Activated CD4-positive, alpha-beta T cell treated with anti-CD3 and anti-CD28 coated beads for 48 hours (primary cell): ENCODE measurements around the gene ERAL1.
"Not testable (repeated sequence)": the region's sequence is repeated elsewhere in the genome, so short reads cannot be mapped to it uniquely, and the experiment has no call there.

ENCODE experiments used
- DNase-seq: peaks from one replicate; pipeline ENCODE4 v3.0.0-alpha.2; 2020

The ERAL1 gene

GRCh38 chr17:28901866-28902818 lies 47.3 kb downstream of the ERAL1 start:
- peak; percentile 70 for DNase-seq

DNA sequence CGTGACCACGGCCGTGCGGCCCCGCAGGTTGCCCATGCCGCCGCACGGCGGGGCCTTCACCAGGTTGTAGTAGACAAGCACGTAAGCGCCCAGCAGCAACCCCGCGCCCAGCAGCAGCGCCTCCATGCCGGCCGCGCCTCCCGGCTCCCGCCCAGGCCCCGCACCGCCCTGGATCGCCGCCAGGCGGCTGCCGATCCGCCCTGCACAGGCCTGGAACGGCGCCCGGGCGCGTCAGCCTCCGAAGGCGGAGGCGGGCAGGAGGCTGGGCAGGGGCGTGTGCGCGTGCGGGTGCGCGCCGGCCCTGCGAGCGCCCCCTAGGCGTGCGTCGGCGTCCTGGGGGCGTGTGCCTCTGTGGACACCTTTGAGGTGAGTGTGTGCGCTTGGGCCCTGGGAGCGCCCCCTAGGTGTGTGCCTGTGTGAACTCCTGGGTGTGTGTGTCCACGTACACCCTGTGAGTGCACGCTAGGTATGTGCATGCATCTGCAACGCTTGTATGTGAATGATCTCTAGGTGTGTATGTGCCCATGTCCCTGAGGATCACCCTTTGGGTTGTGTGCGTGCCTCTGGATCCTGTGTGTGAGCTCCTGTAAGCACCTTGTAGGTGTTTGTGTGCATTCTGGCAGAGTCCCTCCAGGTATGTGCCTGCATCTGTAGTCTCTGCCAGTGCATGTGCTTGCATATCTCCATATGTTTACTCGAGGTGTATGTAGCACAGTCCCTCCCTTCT lies 48.2 kb downstream of the ERAL1 start, which contains the start of gene DHRS13:
Gene DHRS13, minus strand, starts transcription at position 261 of the 727 bp plus-strand sequence. Its CDS starts 135 bp downstream, at position 126.
- DNase-seq: peak; percentile 95

- DNase-seq: not testable (repeated sequence)
Observed at GRCh38 chr17:28903546-28903841, 48.7 kb downstream of the ERAL1 start.

DNA sequence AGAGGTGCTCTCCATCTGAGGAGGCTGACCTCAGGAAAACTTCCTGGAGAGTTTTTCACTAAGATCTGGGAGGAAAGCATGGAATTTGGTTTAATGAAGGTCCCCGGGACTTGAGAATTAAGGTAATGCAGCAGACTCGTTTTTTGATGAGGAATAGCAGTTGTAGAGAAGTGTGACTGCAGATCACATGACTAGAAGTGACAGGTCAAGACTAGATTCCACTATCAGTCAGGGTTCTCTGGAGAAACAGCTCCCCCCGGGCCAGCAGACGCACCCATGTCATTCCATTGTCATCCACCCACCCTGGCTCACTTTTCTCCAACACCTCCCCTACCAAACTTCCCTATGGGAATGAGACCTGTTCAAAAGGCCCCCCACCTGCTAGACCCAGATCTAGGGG lies 50.0 kb downstream of the ERAL1 start:
- no peak for DNase-seq

DNA sequence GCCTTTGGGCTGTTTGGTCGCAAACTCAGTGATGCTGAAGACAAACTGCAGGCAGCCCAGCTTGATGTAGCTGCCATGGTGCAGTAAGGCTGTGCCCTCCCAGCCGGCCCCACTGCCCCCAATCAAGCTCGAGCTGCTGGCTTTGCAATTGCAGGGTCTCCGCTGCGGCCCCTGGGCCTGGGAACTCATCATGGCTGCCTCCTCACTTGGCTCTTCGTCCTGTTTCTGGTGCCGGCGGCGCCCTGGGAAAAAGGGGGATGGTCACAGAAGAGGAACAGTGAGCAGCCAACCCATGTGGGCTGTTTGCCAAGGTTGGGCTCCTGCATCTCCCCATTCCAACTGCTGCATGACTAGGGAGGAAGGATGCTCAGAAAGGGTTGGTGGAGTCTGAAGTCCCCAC lies 51.5 kb downstream of the ERAL1 start:
- DNase-seq: no peak

DNA sequence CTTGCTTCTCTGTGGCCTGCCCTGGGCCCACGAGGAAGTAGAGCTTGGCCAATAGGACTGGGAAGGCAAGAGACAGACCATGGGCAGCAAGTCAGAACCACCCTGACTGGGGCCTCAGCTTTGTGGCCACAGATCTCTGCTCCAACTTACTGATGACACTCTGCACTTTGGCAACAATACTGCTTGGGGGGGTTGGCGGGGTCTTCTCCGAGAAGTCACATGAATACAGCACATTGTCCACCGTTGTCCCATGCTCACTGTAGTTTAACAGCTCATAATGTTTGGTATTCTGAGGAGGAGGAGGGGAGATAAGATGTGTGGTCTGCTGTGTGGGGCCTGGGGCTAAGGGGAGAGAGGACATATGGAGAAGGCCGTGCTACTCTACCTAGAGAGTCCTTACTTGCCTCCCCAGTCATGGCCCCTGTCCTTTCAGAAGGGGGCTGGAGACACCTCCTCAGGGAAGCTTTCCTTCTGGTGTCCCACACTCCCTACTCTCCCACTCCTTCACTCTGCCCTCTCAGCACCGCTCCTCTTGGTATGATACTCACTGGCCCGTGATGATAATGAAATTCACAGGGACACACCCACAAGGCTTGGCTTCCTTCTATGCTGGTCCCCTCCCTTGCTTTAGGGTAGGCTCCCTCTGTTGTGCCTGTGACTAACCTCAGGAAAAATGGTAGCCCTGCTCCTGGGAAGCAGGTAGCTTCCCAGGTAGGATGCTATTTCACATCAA lies 52.1 kb downstream of the ERAL1 start:
- DNase-seq: no peak

DNA sequence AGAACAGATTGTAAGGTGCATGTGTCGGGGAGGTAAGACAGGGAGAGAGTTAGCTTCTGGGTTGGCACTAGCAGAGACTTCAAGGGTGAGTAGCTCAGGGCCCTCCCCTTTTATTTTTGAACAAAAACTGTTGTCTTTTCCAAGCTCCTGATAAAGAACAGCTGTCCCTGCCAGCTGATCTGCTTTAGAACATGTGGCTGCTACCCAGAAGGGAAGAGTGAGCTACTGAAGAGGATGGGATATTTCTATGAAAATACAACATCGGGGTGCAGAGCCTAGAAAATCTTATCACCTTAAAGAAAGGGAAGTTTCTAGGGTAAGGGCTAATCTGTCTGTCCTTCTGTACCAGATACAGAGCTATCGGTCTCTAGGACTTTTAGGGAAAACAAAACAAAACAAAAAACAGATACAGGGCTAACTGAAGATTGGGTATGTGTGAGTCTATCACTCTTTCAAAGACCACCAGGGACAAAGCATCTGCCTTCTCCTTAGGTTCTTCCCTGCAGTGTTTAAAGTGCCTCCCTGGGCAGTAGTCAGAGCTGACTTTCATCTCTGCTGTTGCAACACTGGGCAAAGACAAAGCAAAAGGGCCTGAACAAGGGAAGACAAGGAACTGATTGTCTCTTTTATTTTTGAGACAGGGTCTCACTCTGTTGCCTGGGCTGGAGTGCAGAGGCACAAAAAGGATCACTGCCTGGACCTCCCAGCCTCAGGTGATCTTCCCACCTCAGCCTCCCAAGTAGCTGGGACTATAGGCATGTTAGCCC lies 53.1 kb downstream of the ERAL1 start:
- no peak for DNase-seq

GRCh38 chr17:28908640-28909167 lies 53.9 kb downstream of the ERAL1 start:
- no peak for DNase-seq

DNA sequence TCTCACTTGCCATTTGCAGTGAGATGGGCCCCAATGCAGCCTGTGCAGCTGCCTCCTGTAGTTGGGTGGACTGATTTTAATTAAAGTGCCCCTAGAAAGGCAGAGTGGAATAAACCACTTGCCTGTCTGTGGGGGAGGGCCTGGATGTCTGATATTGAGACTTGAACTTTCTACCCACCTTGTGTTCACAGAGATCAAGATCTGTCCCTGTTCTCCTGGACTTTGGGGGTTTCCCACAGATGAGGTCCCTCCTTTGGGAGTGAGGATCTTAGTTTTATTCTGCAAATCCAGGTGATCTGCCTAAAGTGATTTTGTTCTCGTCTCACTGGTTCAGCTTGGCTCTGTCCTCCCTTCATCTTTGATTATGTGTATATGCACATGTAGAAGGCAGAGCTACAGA lies 55.7 kb downstream of the ERAL1 start:
- no peak for DNase-seq
